Cardiac septum (tissue), 1 donor: ENCODE measurements around the gene RDH16. TPM values are rescaled to one million over a fixed set of nuclear protein-coding genes. Genes with fewer than 3 reads are reported as not detected.
"Not testable (repeated sequence)": the region's sequence is repeated elsewhere in the genome, so short reads cannot be mapped to it uniquely, and the experiment has no call there.

Experiments
- DNase-seq: peaks from one replicate; pipeline ENCODE4 v3.0.0-alpha.2; 2020; ENCODE audit warnings: low spot score
- intact Hi-C: fragments of 100-400 bp; cut with DNase I; formaldehyde crosslinking; loops from one replicate; pipeline ENCODE4 v1.14.0; 2022
- total RNA-seq: library from RNA; stranded (reverse); fragmentation: NEBNext Ultra II Directional; extraction: Animal tissue kit (Norgen Biotek cat#: 25700); gene quantifications from one replicate; pipeline ENCODE4 v1.2.1, GENCODE V29; 2021
- donor health status: DM: no; HTN: no; CAD: no.

Gene RDH16
- total RNA-seq, 1 donor from 2014 or later, result 0.22 TPM

GRCh38 chr12:56932146-56932545 lies 25.3 kb downstream of the RDH16 start:
- DNase-seq, result peak; percentile 63
- intact Hi-C loops, result no loop called here

GRCh38 chr12:56931474-56931978 lies 25.9 kb downstream of the RDH16 start:
- peak; percentile 53 for DNase-seq

GRCh38 chr12:56930241-56930640 lies 27.2 kb downstream of the RDH16 start:
- peak; percentile 53 for DNase-seq
- intact Hi-C loops, result no loop called here

More at GRCh38 chr12:56931474-56931978, 25.9 kb downstream of the RDH16 start:
- intact Hi-C loops, result no loop called here

- peak; percentile 67 for DNase-seq
- intact Hi-C loops, result no loop called here
Observed at GRCh38 chr12:56929780-56930179, 27.6 kb downstream of the RDH16 start.

- DNase-seq, result peak; percentile 43
- intact Hi-C loops, result no loop called here
Observed at GRCh38 chr12:56928262-56928661, 29.1 kb downstream of the RDH16 start.

GRCh38 chr12:56927281-56927680 lies 30.1 kb downstream of the RDH16 start:
- no peak for DNase-seq
- intact Hi-C loops, result no loop called here

- no peak for DNase-seq
- intact Hi-C loops, result no loop called here
Observed at GRCh38 chr12:56922031-56922430, 35.4 kb downstream of the RDH16 start.

GRCh38 chr12:56921346-56921745 lies 36.1 kb downstream of the RDH16 start:
- intact Hi-C loops, result no loop called here

GRCh38 chr12:56918139-56918538 lies 39.3 kb downstream of the RDH16 start:
- intact Hi-C loops, DNase-seq: not testable (repeated sequence)

More at GRCh38 chr12:56921346-56921745, 36.1 kb downstream of the RDH16 start:
- no peak for DNase-seq

GRCh38 chr12:56916996-56917333 lies 40.4 kb downstream of the RDH16 start:
- intact Hi-C loops, result no loop called here
- no peak for DNase-seq

GRCh38 chr12:56916296-56916995 lies 41.0 kb downstream of the RDH16 start:
- intact Hi-C loops, result no loop called here
- DNase-seq, result no peak

- DNase-seq, result no peak
- intact Hi-C loops, result no loop called here
Observed at GRCh38 chr12:56914724-56915123, 42.7 kb downstream of the RDH16 start.

- intact Hi-C loops, result no loop called here
- no peak for DNase-seq
Observed at GRCh38 chr12:56914256-56914655, 43.2 kb downstream of the RDH16 start.

GRCh38 chr12:56909403-56909802 lies 48.0 kb downstream of the RDH16 start:
- DNase-seq, intact Hi-C loops: not testable (repeated sequence)

- DNase-seq, result no peak
- intact Hi-C loops, result no loop called here
Observed at GRCh38 chr12:56908136-56908535, 49.3 kb downstream of the RDH16 start.

GRCh38 chr12:56905852-56906251 lies 51.6 kb downstream of the RDH16 start:
- DNase-seq, result no peak
- intact Hi-C loops, result no loop called here

- DNase-seq, result no peak
- intact Hi-C loops, result no loop called here
Observed at GRCh38 chr12:56903374-56903773, 54.0 kb downstream of the RDH16 start.

Other genes starting within 250 kb of the RDH16 start
- gene NACA, start 232.3 kb downstream of the RDH16 start, total RNA-seq, result 441 TPM
- 2.0 TPM for gene PRIM1, start 205.3 kb downstream of the RDH16 start, total RNA-seq
- not detected for gene HSD17B6, start 194.3 kb downstream of the RDH16 start, total RNA-seq
- 0.27 TPM for gene SDR9C7, start 23.2 kb downstream of the RDH16 start, total RNA-seq
- 3.5 TPM for gene ZBTB39, start 48.9 kb upstream of the RDH16 start, total RNA-seq
- not detected for gene TAC3, start 58.9 kb upstream of the RDH16 start, total RNA-seq
- gene MYO1A, start 92.5 kb upstream of the RDH16 start, total RNA-seq, result 0.11 TPM
- 2.4 TPM for gene NEMP1, start 121.2 kb upstream of the RDH16 start, total RNA-seq
- gene NAB2, start 131.5 kb upstream of the RDH16 start, total RNA-seq, result 37.9 TPM
- gene STAT6, start 153.8 kb upstream of the RDH16 start, total RNA-seq, result 42.1 TPM
- gene LRP1, start 170.9 kb upstream of the RDH16 start, total RNA-seq, result 103 TPM
- not detected for gene LRP1-AS, start 190.0 kb upstream of the RDH16 start, total RNA-seq